Chondrocyte (in vitro differentiated cells): ENCODE results near the gene ZPR1. TPM values are rescaled to one million over a fixed set of nuclear protein-coding genes. Genes with fewer than 3 reads are reported as not detected.

Experiments used
- DNase-seq: peaks from one replicate; pipeline ENCODE4 v3.0.0; 2021; ENCODE audit warnings: mixed read lengths, low spot score
- H3K27ac Mint-ChIP-seq: one replicate; pipeline ENCODE4 v1.8.0; 2021; ENCODE audit warnings: mild to moderate bottlenecking, moderate library complexity, mixed read lengths; ENCODE audit not compliant: unreplicated experiment
- H3K27me3 Mint-ChIP-seq: 2 replicates; pipeline ENCODE4 v1.8.0; 2021; ENCODE audit warnings: low read depth, mixed read lengths
- H3K36me3 Mint-ChIP-seq: 2 replicates; pipeline ENCODE4 v1.8.0; 2021; ENCODE audit warnings: low read depth, mixed read lengths
- H3K4me1 Mint-ChIP-seq: 2 replicates; pipeline ENCODE4 v1.8.0; 2021; ENCODE audit warnings: low read depth, mild to moderate bottlenecking, mixed read lengths
- H3K4me3 Mint-ChIP-seq: one replicate; pipeline ENCODE4 v1.8.0; 2021; ENCODE audit warnings: mild to moderate bottlenecking, moderate library complexity, mixed read lengths; ENCODE audit not compliant: unreplicated experiment
- H3K9me3 Mint-ChIP-seq: 2 replicates; pipeline ENCODE4 v1.8.0; 2021; ENCODE audit warnings: low read depth, mixed read lengths
- total RNA-seq: library from RNA; stranded (reverse); gene quantifications from 3 replicates; pipeline ENCODE4 v1.2.1, GENCODE V29; 2021
- TF ChIP-seq, protein P1 (sequence below): fragments of 200-600 bp; sonication (generic); IDR thresholded peaks from 2 replicates; pipeline ENCODE4 v1.5.0; 2021; ENCODE audit warnings: antibody characterized with exemption, mild to moderate bottlenecking, moderate library complexity

ZPR1 gene
- total RNA-seq, 1 donor from 2014 or later = 40.0 TPM

DNA sequence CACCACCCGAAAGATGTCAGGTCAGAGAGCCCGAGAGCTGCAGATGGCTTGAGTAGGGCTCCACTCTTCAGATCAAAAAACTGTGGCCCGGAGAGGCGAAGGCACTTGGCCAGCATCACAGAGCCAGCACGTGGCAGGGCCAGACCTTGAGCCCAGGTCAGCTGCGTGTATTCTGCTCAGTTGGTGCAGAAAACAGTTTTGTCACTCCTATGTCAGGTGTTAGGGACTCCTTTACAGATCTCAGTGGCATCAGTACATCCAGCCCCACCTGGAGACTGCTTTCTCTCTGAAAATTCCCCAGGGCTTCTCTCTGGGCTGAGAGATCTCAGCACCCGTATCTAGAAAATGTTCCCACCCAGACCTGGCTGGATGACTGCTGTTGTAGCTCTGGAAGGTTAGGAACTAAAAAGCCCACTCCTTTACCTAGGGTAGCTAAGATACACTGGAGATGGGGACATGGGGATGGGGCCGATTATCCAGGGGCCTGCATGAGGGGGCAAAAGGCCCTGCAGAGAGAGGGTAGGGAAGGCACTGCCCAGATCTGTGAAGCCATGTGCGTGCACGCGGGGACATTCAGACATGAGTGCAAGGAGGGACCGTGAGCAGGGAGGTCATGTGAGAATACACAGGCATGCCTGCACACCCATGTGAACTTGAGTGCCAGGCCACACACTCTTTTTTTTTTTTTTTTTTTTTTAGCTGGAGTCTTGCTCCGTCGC lies 46.2 kb upstream of the ZPR1 start:
- Mint-ChIP-seq H3K4me1 (peaks cover 15% of the 10 kb centered on the region), H3K4me3 (no peak overlapping the region)

DNA sequence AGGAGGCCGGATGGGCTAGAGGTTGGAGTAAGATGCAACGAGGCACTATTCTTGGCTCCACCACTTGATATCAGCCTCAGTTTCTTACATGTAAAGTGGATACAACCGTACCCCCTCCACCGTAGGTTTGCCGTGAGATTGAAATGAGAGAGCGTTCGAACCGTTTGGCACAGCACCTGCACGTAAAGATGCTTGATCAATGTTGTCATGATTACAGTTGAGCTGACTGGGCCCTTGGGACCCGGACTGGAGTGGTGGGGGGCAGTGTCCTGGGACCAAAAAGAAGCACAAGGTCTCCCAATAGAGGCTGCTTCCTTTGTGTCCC lies 45.6 kb upstream of the ZPR1 start:
- Mint-ChIP-seq H3K4me1 (peaks cover 20% of the 10 kb centered on the region), H3K9me3 (no peaks in the 10 kb centered on the region), H3K36me3 (no peaks in the 10 kb centered on the region), H3K27me3 (no peaks in the 10 kb centered on the region), H3K27ac (no peak overlapping the region), H3K4me3 (no peak overlapping the region)
- TF ChIP-seq, protein P1, sequence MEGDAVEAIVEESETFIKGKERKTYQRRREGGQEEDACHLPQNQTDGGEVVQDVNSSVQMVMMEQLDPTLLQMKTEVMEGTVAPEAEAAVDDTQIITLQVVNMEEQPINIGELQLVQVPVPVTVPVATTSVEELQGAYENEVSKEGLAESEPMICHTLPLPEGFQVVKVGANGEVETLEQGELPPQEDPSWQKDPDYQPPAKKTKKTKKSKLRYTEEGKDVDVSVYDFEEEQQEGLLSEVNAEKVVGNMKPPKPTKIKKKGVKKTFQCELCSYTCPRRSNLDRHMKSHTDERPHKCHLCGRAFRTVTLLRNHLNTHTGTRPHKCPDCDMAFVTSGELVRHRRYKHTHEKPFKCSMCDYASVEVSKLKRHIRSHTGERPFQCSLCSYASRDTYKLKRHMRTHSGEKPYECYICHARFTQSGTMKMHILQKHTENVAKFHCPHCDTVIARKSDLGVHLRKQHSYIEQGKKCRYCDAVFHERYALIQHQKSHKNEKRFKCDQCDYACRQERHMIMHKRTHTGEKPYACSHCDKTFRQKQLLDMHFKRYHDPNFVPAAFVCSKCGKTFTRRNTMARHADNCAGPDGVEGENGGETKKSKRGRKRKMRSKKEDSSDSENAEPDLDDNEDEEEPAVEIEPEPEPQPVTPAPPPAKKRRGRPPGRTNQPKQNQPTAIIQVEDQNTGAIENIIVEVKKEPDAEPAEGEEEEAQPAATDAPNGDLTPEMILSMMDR = no peak
- DNase-seq = no peak

More for the DNA sequence above, 46.2 kb upstream of the ZPR1 start:
- no peaks in the 10 kb centered on the region for H3K36me3 Mint-ChIP-seq
- TF ChIP-seq, protein P1 = no peak
- DNase-seq = no peak
- no peak overlapping the region for H3K27ac Mint-ChIP-seq
- H3K9me3 Mint-ChIP-seq = no peaks in the 10 kb centered on the region
- no peaks in the 10 kb centered on the region for H3K27me3 Mint-ChIP-seq

DNA sequence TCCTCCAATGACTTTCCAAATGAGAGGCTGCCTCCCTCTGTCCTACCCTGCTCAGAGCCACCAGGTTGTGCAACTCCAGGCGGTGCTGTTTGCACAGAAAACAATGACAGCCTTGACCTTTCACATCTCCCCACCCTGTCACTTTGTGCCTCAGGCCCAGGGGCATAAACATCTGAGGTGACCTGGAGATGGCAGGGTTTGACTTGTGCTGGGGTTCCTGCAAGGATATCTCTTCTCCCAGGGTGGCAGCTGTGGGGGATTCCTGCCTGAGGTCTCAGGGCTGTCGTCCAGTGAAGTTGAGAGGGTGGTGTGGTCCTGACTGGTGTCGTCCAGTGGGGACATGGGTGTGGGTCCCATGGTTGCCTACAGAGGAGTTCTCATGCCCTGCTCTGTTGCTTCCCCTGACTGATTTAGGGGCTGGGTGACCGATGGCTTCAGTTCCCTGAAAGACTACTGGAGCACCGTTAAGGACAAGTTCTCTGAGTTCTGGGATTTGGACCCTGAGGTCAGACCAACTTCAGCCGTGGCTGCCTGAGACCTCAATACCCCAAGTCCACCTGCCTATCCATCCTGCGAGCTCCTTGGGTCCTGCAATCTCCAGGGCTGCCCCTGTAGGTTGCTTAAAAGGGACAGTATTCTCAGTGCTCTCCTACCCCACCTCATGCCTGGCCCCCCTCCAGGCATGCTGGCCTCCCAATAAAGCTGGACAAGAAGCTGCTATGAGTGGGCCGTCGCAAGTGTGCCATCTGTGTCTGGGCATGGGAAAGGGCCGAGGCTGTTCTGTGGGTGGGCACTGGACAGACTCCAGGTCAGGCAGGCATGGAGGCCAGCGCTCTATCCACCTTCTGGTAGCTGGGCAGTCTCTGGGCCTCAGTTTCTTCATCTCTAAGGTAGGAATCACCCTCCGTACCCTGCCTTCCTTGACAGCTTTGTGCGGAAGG lies 44.8 kb upstream of the ZPR1 start:
- no peaks in the 10 kb centered on the region for H3K27me3 Mint-ChIP-seq
- peaks cover 21% of the 10 kb centered on the region for H3K4me1 Mint-ChIP-seq
- no peak for DNase-seq
- no peak overlapping the region for H3K27ac Mint-ChIP-seq
- no peak overlapping the region for H3K4me3 Mint-ChIP-seq
- H3K36me3 Mint-ChIP-seq = no peaks in the 10 kb centered on the region
- H3K9me3 Mint-ChIP-seq = no peaks in the 10 kb centered on the region
- TF ChIP-seq, protein P1 = no peak

DNA sequence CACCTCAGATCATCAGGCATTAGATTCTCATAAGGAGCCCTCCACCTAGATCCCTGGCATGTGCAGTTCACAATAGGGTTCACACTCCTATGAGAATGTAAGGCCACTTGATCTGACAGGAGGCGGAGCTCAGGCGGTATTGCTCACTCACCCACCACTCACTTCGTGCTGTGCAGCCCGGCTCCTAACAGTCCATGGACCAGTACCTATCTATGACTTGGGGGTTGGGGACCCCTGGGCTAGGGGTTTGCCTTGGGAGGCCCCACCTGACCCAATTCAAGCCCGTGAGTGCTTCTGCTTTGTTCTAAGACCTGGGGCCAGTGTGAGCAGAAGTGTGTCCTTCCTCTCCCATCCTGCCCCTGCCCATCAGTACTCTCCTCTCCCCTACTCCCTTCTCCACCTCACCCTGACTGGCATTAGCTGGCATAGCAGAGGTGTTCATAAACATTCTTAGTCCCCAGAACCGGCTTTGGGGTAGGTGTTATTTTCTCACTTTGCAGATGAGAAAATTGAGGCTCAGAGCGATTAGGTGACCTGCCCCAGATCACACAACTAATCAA lies 44.0 kb upstream of the ZPR1 start:
- H3K4me1 Mint-ChIP-seq = peaks cover 21% of the 10 kb centered on the region
- H3K4me3 Mint-ChIP-seq = no peak overlapping the region
- no peaks in the 10 kb centered on the region for H3K36me3 Mint-ChIP-seq
- no peaks in the 10 kb centered on the region for H3K27me3 Mint-ChIP-seq
- H3K9me3 Mint-ChIP-seq = no peaks in the 10 kb centered on the region
- no peak overlapping the region for H3K27ac Mint-ChIP-seq
- TF ChIP-seq, protein P1 = no peak
- no peak for DNase-seq

DNA sequence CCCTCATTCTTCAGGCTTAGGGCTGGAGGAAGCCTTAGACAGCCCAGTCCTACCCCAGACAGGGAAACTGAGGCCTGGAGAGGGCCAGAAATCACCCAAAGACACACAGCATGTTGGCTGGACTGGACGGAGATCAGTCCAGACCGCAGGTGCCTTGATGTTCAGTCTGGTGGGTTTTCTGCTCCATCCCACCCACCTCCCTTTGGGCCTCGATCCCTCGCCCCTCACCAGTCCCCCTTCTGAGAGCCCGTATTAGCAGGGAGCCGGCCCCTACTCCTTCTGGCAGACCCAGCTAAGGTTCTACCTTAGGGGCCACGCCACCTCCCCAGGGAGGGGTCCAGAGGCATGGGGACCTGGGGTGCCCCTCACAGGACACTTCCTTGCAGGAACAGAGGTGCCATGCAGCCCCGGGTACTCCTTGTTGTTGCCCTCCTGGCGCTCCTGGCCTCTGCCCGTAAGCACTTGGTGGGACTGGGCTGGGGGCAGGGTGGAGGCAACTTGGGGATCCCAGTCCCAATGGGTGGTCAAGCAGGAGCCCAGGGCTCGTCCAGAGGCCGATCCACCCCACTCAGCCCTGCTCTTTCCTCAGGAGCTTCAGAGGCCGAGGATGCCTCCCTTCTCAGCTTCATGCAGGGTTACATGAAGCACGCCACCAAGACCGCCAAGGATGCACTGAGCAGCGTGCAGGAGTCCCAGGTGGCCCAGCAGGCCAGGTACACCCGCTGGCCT lies 42.5 kb upstream of the ZPR1 start:
- DNase-seq = no peak
- TF ChIP-seq, protein P1 = no peak
- peaks cover 13% of the 10 kb centered on the region for H3K4me1 Mint-ChIP-seq
- no peaks in the 10 kb centered on the region for H3K9me3 Mint-ChIP-seq
- no peaks in the 10 kb centered on the region for H3K27me3 Mint-ChIP-seq
- H3K36me3 Mint-ChIP-seq = no peaks in the 10 kb centered on the region
- no peak overlapping the region for H3K4me3 Mint-ChIP-seq
- no peak overlapping the region for H3K27ac Mint-ChIP-seq
